Glutamatergic neuron (in vitro differentiated cells): ENCODE data around the gene SYNE3. TPM values are rescaled to one million over a fixed set of nuclear protein-coding genes. Genes with fewer than 3 reads are reported as not detected.

Experiments used
- DNase-seq: peaks from one replicate; pipeline ENCODE4 v3.0.0; 2022
- H3K27ac Mint-ChIP-seq: one replicate; pipeline ENCODE4 v1.8.0; 2020; ENCODE audit warnings: mild to moderate bottlenecking, mixed read lengths, inconsistent platforms; ENCODE audit not compliant: unreplicated experiment
- H3K27me3 Mint-ChIP-seq: one replicate; pipeline ENCODE4 v1.8.0; 2020; ENCODE audit warnings: mild to moderate bottlenecking, moderate library complexity, mixed read lengths, inconsistent platforms; ENCODE audit not compliant: unreplicated experiment
- H3K36me3 Mint-ChIP-seq: one replicate; pipeline ENCODE4 v1.8.0; 2020; ENCODE audit warnings: mild to moderate bottlenecking, mixed read lengths, inconsistent platforms; ENCODE audit not compliant: unreplicated experiment
- H3K4me1 Mint-ChIP-seq: one replicate; pipeline ENCODE4 v1.8.0; 2020; ENCODE audit warnings: mild to moderate bottlenecking, low read depth, mixed read lengths, inconsistent platforms; ENCODE audit not compliant: unreplicated experiment
- H3K4me3 Mint-ChIP-seq: one replicate; pipeline ENCODE4 v1.8.0; 2020; ENCODE audit warnings: mild to moderate bottlenecking, mixed read lengths, inconsistent platforms; ENCODE audit not compliant: unreplicated experiment
- H3K9me3 Mint-ChIP-seq: one replicate; pipeline ENCODE4 v1.8.0; 2020; ENCODE audit warnings: mild to moderate bottlenecking, moderate library complexity, mixed read lengths, inconsistent platforms; ENCODE audit not compliant: unreplicated experiment
- total RNA-seq: library from RNA; stranded (reverse); fragmentation: NEBNext Ultra II Directional; extraction: Animal tissue kit (Norgen Biotek cat#: 25700); gene quantifications from one replicate; pipeline ENCODE4 v1.2.1, GENCODE V29; 2021; ENCODE audit not compliant: unreplicated experiment
- TF ChIP-seq, protein P1 (sequence below): fragments of 200-600 bp; sonication (generic); IDR thresholded peaks from one replicate; pipeline ENCODE4 v1.5.0; 2021; ENCODE audit not compliant: partially characterized antibody, unreplicated experiment

The SYNE3 gene
- total RNA-seq, 1 donor from 2014 or later, result 7.1 TPM

DNA sequence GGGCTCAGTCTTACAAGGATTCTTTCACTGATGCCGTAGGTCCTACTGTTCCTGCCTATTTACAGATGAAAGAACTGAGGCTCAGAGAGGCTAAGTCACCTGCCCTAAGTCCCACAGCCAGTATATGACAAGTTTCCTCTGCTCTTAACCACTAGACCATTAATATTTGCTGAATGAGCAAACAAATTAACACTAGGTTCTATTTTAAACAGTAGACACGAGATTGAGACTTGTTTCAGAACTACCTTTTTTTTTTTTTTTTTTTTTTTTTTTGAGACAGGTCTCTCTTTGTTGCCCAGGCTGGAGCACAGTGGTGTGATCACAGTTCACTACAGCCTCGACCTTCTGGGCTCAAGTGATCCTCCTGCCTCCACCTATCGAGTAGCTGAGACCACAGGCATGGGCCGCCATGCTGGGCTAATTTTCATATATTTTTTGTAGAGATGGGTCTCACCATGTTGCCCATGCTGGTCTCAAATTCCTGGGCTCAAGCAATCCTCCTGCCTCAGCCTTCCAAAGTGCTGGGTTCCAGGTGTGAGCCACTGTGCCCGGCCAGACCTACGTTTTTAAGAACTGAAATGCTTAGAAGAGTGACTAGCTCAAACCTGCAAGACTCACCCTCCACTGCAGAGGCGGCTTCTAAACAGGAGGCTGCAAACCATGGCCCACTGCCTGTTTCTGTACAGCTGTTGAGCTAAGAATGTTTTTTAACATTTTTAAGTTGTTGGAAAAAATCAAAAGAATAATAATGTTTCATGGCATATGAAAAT lies 12.9 kb downstream of the SYNE3 start:
- TF ChIP-seq, protein P1, sequence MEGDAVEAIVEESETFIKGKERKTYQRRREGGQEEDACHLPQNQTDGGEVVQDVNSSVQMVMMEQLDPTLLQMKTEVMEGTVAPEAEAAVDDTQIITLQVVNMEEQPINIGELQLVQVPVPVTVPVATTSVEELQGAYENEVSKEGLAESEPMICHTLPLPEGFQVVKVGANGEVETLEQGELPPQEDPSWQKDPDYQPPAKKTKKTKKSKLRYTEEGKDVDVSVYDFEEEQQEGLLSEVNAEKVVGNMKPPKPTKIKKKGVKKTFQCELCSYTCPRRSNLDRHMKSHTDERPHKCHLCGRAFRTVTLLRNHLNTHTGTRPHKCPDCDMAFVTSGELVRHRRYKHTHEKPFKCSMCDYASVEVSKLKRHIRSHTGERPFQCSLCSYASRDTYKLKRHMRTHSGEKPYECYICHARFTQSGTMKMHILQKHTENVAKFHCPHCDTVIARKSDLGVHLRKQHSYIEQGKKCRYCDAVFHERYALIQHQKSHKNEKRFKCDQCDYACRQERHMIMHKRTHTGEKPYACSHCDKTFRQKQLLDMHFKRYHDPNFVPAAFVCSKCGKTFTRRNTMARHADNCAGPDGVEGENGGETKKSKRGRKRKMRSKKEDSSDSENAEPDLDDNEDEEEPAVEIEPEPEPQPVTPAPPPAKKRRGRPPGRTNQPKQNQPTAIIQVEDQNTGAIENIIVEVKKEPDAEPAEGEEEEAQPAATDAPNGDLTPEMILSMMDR, result no peak
- no peaks in the 10 kb centered on the region for H3K36me3 Mint-ChIP-seq
- peaks cover 25% of the 10 kb centered on the region for H3K4me1 Mint-ChIP-seq
- no peak overlapping the region for H3K4me3 Mint-ChIP-seq
- DNase-seq, result no peak
- peaks cover 5% of the 10 kb centered on the region for H3K27me3 Mint-ChIP-seq
- H3K9me3 Mint-ChIP-seq, result no peaks in the 10 kb centered on the region
- H3K27ac Mint-ChIP-seq, result no peak overlapping the region

DNA sequence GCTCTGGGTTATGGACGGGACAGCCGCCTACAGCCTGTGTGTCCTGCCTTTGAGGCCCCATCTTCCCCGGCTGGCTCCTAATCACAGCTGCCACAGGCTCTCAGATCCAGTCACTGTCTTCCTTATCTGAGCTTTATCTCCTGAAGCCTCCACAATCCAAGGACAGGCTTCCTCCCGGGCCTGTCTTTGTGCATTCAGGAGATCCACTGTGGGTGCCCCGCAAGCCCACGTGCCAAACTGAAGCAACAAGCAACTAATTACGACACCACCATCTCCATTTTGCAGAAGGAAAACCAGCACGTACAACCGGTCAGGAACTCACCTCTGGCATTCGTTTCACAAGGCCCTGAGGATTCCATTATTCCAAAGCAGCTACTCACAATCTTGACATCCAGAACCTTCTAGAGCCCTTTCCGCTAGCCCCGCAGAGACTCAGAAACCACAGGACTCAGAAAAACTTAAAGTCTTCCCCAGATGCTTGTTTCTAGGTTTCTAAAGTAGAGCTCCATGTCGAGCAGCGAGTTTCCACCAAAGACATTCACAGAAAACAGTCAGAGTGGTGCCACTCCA lies 14.0 kb downstream of the SYNE3 start:
- Mint-ChIP-seq H3K36me3 (no peaks in the 10 kb centered on the region), H3K27ac (no peak overlapping the region), H3K4me3 (no peak overlapping the region), H3K9me3 (no peaks in the 10 kb centered on the region), H3K4me1 (peaks cover 26% of the 10 kb centered on the region), H3K27me3 (peaks cover 5% of the 10 kb centered on the region)
- no peak for DNase-seq
- TF ChIP-seq, protein P1, result no peak

DNA sequence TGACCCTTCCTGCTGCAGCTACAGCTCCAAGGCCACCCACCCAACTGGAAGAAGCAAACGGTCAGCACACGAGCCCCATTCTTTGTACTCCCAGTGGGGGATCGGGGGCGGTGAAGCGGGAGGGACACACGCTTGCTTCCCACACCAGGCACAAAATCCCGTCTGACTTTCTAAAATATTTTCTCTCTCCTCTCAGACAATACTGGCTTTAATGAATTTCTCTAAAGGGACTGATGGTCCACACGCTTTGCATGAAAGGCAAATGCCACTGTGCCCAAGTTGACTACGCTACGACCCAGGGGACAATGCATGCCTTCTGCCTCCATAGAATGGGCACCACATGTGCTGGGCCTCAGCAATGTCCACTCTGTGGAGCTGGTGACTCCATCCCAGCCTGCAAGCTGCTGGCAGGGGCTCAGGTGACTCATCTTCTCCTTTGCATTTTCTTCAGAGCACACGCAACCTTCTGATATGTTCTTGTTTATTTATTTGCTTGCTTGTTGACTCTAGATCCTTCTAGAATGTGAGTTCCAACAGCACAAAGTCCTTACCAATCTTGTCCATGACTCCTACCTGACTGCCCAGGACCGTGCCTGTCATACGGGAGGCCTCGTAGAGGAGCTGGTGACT lies 15.6 kb downstream of the SYNE3 start:
- TF ChIP-seq, protein P1, result no peak
- Mint-ChIP-seq H3K4me3 (no peak overlapping the region), H3K27ac (no peak overlapping the region)

DNA sequence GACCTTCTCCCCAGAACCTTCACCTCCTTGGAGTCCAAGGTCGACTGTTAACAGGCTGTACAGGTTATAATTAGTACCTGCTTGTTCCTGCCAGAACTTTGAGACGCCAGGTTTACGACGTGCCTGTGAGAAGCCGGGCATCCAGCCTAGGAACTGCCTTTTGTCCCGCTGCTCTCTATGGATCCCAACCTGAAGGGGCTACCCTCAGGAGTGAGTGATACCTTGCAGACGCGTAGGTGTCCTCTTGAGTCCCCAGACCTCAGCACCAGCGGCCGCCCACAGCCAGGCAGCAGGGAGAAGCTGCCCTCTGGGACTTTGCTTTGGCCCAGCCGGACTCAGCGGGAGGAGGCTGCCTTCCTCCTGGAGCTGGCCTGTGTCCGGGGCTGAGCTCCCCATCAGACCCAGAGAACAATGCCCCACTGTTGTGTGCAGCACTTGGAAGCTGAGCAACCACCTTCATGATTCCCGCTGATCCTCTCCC lies 16.2 kb downstream of the SYNE3 start:
- Mint-ChIP-seq H3K4me1 (peaks cover 29% of the 10 kb centered on the region), H3K9me3 (no peaks in the 10 kb centered on the region), H3K4me3 (no peak overlapping the region), H3K27me3 (peaks cover 3% of the 10 kb centered on the region), H3K36me3 (no peaks in the 10 kb centered on the region), H3K27ac (no peak overlapping the region)
- TF ChIP-seq, protein P1, result no peak
- no peak for DNase-seq

More for the DNA sequence above, 15.6 kb downstream of the SYNE3 start:
- no peak for DNase-seq
- Mint-ChIP-seq H3K27me3 (peaks cover 5% of the 10 kb centered on the region), H3K9me3 (no peaks in the 10 kb centered on the region), H3K4me1 (peaks cover 33% of the 10 kb centered on the region), H3K36me3 (no peaks in the 10 kb centered on the region)

DNA sequence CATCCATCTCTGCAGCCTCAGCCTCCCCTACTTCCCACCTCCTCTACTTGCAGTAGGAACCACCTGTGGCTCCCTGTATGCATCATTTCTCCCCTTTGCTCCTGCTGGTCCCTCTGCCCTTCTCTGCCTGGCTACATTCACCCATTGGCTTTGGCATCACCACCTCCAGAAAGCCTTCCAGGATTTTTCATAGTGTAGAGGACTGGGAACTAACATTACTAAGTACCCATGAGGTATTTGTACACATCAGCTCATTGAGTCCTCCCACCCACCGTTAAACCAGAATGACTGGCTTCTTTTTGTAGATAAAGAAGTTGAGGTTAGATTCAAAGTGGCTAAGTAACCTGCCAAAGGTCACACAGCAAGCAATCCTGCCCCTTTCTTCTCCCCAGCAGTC lies 17.1 kb downstream of the SYNE3 start:
- Mint-ChIP-seq H3K9me3 (no peaks in the 10 kb centered on the region), H3K27me3 (peaks cover 3% of the 10 kb centered on the region), H3K4me1 (peaks cover 25% of the 10 kb centered on the region), H3K27ac (no peak overlapping the region), H3K36me3 (no peaks in the 10 kb centered on the region), H3K4me3 (no peak overlapping the region)
- TF ChIP-seq, protein P1, result no peak
- no peak for DNase-seq
